Activated CD8-positive, alpha-beta memory T cell treated with anti-CD3 and anti-CD28 coated beads, Interleukin-2, amount 10 ng/mL, durations not matched to agents 7 days and 5 days (primary cell): ENCODE data around the gene SRP68. TPM values are rescaled to one million over a fixed set of nuclear protein-coding genes. Genes with fewer than 3 reads are reported as not detected.
"Not testable (repeated sequence)": the region's sequence is repeated elsewhere in the genome, so short reads cannot be mapped to it uniquely, and the experiment has no call there.

Experiments
- ATAC-seq: fragments of 150-1000 bp; cut with Tn5 transposase; one replicate; pipeline ENCODE4 v1.10.0; 2021; ENCODE audit warnings: moderate library complexity
- CTCF ChIA-PET: fragments of 350-600 bp; sonication (Branson Sonifier 250); formaldehyde crosslinking; loops from one replicate; lab custom pipeline; 2021; ENCODE audit warnings: antibody characterized with exemption; lab: Charles Lee
- DNase-seq: peaks from one replicate; pipeline ENCODE4 v3.0.0-alpha.2; 2020
- H3K27ac Mint-ChIP-seq: one replicate; pipeline ENCODE4 v1.8.0; 2021; ENCODE audit warnings: mild to moderate bottlenecking, mixed read lengths
- H3K27me3 Mint-ChIP-seq: one replicate; pipeline ENCODE4 v1.8.0; 2021; ENCODE audit warnings: mixed read lengths
- H3K36me3 Mint-ChIP-seq: one replicate; pipeline ENCODE4 v1.8.0; 2021; ENCODE audit warnings: mild to moderate bottlenecking, mixed read lengths
- H3K4me1 Mint-ChIP-seq: one replicate; pipeline ENCODE4 v1.8.0; 2021; ENCODE audit warnings: mixed read lengths
- H3K4me3 Mint-ChIP-seq: one replicate; pipeline ENCODE4 v1.8.0; 2021; ENCODE audit warnings: mild to moderate bottlenecking, moderate library complexity, mixed read lengths
- H3K9me3 Mint-ChIP-seq: one replicate; pipeline ENCODE4 v1.8.0; 2022; ENCODE audit warnings: low read depth, mixed read lengths
- total RNA-seq, 2 experiments: library from RNA; stranded (reverse); gene quantifications; one replicate each; pipeline ENCODE4 v1.2.3, GENCODE V29; 2021

SRP68 gene
- total RNA-seq, 2 experiments from 2014 or later = 92.0 to 116 TPM

DNA sequence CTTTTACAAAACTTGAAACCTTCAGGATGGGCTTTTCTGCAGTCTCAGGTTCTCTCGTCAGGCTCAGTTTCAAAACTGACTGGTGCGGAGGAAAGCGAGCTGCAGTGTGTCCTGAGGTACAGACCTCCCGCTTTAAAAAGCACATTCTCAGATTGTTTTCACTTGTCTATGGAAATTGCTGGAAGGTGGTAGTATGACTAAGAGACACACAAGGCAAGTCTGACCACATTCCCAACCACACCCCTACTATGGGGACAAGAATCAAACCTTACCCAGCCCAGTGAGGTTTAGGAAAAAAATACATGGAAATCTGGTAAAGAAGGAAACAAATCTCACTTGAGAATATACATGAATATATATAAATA, 18.2 kb downstream of the SRP68 start:
- H3K4me1 Mint-ChIP-seq = peaks cover 9% of the 10 kb centered on the region
- H3K36me3 Mint-ChIP-seq = peaks cover 44% of the 10 kb centered on the region
- no peak for ATAC-seq
- peak overlapping the region; percentile 42 for H3K27ac Mint-ChIP-seq
- CTCF ChIA-PET = interaction anchor here (1.2 to 1.9 kb wide), 2 partner anchors 10 to 40 kb away, joined by 3 to 6 read pairs; no protein-coding TSS in a partner anchor
- DNase-seq = no peak
- no peaks in the 10 kb centered on the region for H3K9me3 Mint-ChIP-seq
- no peak overlapping the region for H3K4me3 Mint-ChIP-seq
- H3K27me3 Mint-ChIP-seq = no peaks in the 10 kb centered on the region

DNA sequence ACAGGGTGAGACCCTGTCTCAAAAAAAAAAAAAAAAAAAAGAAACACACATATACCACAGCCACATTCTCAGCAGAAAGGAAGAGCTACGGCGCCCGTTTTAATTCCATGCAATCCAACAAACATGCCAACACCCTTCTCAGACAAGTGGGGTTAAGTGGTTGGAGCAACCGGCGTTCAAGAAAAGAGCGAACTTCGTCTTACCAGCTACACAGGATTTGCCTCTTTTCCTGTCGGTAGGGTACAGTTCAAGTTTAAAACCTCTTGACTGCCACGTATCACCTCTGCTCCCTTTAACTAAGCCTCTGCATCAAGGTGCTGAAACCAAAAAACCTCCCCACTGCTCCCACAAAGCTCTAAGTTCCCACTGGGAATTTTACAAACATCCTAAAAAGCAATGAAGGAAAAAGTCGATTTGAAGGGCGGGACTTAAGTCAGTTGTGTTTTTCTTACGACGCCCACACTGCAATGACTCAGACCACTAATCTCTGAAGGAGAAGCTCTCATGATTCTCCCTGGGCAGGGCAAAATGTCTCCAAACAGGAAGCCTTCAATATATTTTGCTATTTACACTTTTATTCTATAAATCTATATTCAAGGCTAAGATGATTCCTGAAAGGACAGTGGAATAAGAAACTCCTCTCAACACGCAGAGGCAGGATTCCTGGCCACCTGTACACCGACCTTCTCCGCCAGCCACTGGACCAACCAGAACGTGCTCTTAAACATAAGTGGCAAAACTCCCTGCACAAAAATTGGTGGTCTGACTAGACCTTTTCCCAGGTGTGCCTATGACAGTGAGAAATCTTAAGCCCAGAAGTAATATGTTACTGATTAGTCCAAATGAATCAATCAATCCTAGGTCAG, 18.8 kb downstream of the SRP68 start:
- Mint-ChIP-seq H3K4me3 (no peak overlapping the region), H3K27ac (peak overlapping the region; percentile 42), H3K27me3 (no peaks in the 10 kb centered on the region), H3K9me3 (no peaks in the 10 kb centered on the region), H3K36me3 (peaks cover 38% of the 10 kb centered on the region), H3K4me1 (peaks cover 9% of the 10 kb centered on the region)
- ATAC-seq = no peak
- CTCF ChIA-PET = interaction anchor here (1.2 to 1.9 kb wide), 2 partner anchors 10 to 39 kb away, joined by 3 to 6 read pairs; no protein-coding TSS in a partner anchor
- no peak for DNase-seq

DNA sequence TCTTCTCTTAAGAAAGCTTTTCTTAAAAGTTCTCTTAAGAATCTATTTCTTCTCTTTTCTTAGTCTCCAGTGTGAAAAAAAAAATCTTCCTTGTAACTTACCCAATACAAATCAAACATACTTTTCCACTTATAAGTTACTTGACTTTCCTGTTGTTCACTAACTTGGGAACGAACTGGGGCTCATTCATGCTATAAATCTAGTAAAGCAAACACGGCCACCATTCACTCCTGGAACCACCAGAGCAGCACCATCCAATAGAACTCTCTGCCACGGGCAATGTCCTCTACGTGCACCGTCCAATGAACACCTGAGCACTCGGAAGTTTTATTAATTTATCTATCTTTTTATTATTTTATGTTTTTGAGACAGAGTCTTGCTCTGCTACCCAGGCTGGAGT, 20.8 kb downstream of the SRP68 start:
- Mint-ChIP-seq H3K4me3 (no peak overlapping the region), H3K4me1 (peaks cover 9% of the 10 kb centered on the region), H3K27me3 (no peaks in the 10 kb centered on the region), H3K9me3 (no peaks in the 10 kb centered on the region), H3K27ac (no peak overlapping the region), H3K36me3 (peaks cover 35% of the 10 kb centered on the region)
- ATAC-seq (no peak), DNase-seq (no peak)
- CTCF ChIA-PET = interaction anchor here (2.0 kb wide), 1 partner anchor 37 kb away, joined by 10 read pairs; no protein-coding TSS in a partner anchor

DNA sequence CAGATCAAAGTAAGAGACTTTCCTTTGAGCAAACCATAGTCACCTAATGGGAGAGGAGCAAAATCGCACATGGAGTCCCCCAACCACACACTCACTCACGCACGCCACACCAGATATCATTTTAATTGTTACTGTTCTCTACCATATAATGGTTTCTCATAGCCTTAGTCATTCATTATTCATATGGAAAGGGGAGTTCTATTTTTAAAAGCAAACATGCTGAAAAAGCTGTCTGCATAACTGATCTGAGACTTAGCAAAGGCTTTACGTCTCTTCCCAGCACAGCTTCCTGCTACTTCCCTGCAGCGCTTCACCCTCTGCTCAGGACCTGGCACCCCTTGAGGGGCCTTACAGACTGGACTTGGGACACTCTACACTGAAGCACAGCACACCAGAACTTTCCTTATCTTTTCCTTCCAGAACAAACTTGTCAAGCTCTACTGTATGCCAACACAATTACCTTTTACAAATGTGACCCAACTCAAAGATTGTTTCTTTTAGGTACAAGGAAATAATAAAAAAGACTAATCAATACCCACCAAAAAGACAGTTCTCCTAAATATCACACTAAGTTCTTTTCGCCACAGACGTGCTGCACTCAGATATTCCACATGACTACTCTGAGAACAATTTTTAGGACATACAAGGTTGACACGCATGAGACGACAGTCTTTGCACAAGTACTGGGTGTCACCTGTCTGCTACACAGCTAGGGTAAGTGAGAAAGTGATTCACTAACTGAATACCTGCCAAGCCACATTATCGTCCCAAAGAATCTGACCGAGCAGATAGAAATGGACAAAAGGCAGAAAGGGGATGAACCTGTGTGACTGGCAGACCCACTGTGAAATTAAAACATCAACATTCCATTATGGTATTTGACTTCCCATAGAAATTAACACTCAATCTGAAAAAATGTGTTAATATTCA, 21.5 kb downstream of the SRP68 start:
- H3K36me3 Mint-ChIP-seq = peaks cover 30% of the 10 kb centered on the region

DNA sequence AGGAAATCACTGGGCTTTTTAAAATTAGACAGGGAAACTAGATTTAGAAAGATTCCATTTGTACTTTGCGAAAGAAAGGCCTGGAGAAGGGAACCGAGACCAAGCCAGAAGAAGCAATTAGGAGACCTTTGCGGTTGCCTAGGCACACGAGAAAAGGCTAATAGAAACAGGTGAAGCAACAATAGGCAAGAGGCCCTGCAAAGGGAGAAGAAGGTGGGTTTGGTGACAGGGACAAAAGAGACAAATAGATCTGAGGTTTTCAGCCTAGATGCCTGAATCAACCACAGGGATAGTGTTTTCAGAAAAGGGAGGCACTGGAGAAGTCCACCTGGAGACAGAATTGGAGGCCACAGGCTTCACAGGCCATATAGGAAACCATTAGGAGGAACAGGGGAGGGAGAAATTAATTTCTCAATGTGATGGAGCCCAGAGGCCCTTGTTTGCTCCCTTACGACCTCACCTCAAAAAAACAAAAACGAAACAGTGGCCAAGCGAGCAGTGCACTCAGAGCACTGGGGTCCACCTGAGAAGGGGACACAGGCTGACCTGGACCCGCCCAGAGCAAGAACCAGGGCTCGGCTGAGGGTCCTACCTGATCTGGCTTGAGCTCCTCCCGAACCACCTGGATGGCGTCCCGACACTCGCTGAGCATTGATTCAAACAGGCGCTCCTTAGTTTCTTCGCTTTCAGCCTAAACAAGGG, 22.3 kb downstream of the SRP68 start:
- DNase-seq = no peak
- Mint-ChIP-seq H3K27ac (no peak overlapping the region), H3K9me3 (no peaks in the 10 kb centered on the region), H3K4me1 (peaks cover 5% of the 10 kb centered on the region), H3K27me3 (no peaks in the 10 kb centered on the region), H3K4me3 (no peak overlapping the region), H3K36me3 (peaks cover 35% of the 10 kb centered on the region)
- CTCF ChIA-PET = interaction anchor here (0.7 to 2.0 kb wide), 2 partner anchors 36 to 68 kb away, joined by 3 to 10 read pairs; no protein-coding TSS in a partner anchor
- ATAC-seq = no peak

More for the DNA sequence above, 21.5 kb downstream of the SRP68 start:
- Mint-ChIP-seq H3K4me1 (peaks cover 6% of the 10 kb centered on the region), H3K4me3 (no peak overlapping the region), H3K9me3 (no peaks in the 10 kb centered on the region), H3K27me3 (no peaks in the 10 kb centered on the region), H3K27ac (no peak overlapping the region)
- no peak for DNase-seq
- CTCF ChIA-PET = interaction anchor here (2.0 kb wide), 1 partner anchor 36 kb away, joined by 10 read pairs; no protein-coding TSS in a partner anchor
- ATAC-seq = no peak

DNA sequence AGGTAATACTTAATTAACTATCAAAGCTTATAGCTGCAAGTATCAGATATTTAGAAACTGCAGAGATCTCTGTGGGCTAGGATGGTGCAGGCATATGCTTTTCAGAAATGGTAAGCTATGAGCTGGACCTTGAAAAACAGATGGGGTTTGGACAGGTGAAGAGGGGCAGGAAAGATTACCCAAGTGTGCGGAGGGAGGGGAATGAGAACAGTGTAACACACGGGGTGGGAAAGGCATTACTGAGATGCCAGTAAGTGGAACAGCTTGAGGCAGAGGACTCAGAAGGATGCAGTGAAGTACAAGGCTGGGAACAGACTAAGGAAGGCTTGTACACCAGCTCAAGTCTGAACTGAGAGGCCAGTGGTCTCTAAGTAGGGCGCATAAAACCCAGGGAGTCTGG, 23.1 kb downstream of the SRP68 start:
- no peak overlapping the region for H3K27ac Mint-ChIP-seq
- CTCF ChIA-PET = interaction anchor here (0.7 kb wide), 1 partner anchor 68 kb away, joined by 3 read pairs; no protein-coding TSS in a partner anchor
- H3K9me3 Mint-ChIP-seq = no peaks in the 10 kb centered on the region
- no peak overlapping the region for H3K4me3 Mint-ChIP-seq
- peaks cover 41% of the 10 kb centered on the region for H3K36me3 Mint-ChIP-seq
- DNase-seq = no peak
- no peaks in the 10 kb centered on the region for H3K27me3 Mint-ChIP-seq
- H3K4me1 Mint-ChIP-seq = peaks cover 5% of the 10 kb centered on the region
- ATAC-seq = no peak

DNA sequence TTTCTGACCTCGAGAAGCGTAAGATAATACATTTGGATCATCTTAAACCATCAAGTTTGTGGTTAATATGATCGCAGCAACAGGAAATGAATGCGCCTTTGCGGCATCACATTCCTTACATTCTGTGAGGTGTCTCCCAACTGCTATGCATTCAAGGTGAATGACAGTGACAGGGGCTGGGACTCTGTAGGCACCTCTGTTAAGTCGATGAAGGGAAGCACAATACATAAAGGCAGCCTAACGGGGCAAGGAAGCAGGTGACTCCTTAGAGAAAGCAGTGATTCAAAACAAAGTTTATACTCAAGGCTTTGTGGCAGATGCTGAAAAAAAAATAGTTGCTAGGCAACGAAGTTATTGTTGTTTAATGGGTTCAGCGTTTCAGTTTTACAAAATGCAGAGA, 23.6 kb downstream of the SRP68 start:
- H3K27ac Mint-ChIP-seq = no peak overlapping the region
- H3K9me3 Mint-ChIP-seq = no peaks in the 10 kb centered on the region
- ATAC-seq = no peak
- H3K4me3 Mint-ChIP-seq = no peak overlapping the region
- CTCF ChIA-PET = no interaction called here
- DNase-seq = no peak
- H3K4me1 Mint-ChIP-seq = peaks cover 3% of the 10 kb centered on the region
- H3K36me3 Mint-ChIP-seq = peaks cover 41% of the 10 kb centered on the region
- no peaks in the 10 kb centered on the region for H3K27me3 Mint-ChIP-seq

DNA sequence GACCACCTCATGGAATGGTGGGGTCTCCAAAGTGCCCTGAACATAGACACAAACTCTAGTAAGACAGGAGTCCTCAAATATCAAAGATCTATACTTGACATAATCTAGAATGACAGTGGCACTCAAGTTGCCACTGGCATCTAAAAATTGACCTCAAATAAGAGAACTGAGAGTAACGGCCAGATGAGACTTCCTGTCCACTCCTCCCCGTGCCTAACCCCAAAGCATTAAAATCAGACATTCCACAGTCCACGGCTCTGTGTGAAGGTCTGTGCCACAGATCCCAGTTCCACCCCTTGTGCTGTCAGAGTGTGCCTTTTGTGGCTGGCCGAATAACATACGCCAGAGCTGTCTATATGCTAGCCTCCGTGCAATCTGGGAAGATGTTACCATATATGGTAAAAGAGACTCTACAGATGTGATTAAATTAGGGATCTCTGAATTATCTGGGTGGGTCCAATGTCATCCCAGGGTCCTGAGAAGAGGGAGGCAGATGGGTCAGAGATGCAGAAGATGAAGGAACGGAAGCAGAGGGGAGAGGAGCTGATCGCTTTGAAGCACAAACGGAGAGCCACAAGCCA, 24.2 kb downstream of the SRP68 start:
- Mint-ChIP-seq H3K27ac (no peak overlapping the region), H3K9me3 (no peaks in the 10 kb centered on the region), H3K4me3 (no peak overlapping the region), H3K36me3 (peaks cover 43% of the 10 kb centered on the region), H3K4me1 (no peaks in the 10 kb centered on the region), H3K27me3 (no peaks in the 10 kb centered on the region)
- CTCF ChIA-PET = interaction anchor here (1.2 kb wide), 1 partner anchor 232 kb away, joined by 4 read pairs; no protein-coding TSS in a partner anchor
- DNase-seq (no peak), ATAC-seq (no peak)

DNA sequence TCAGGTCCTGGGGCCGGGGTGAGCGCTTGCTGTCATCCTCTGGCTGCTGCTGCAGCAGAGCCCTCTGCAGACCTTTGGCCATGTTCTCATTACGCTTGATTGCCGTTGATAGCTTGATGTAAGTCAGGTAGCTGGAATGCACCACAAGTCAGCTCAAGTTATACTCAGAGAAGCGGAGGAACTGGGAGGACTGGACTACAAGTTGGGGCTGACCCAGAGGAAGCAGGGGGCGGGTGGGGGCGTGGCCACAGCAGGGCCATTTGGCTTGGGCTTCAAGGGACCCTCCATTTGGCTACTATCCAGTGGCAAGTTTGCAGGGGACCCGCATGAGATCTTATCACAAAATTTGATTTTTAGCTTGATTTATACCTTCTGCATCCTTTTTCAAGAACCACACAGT, 26.3 kb downstream of the SRP68 start:
- no peaks in the 10 kb centered on the region for H3K9me3 Mint-ChIP-seq
- CTCF ChIA-PET = interaction anchor here (0.6 to 2.1 kb wide), 2 partner anchors 32 to 72 kb away, joined by 3 to 8 read pairs; no protein-coding TSS in a partner anchor

DNA sequence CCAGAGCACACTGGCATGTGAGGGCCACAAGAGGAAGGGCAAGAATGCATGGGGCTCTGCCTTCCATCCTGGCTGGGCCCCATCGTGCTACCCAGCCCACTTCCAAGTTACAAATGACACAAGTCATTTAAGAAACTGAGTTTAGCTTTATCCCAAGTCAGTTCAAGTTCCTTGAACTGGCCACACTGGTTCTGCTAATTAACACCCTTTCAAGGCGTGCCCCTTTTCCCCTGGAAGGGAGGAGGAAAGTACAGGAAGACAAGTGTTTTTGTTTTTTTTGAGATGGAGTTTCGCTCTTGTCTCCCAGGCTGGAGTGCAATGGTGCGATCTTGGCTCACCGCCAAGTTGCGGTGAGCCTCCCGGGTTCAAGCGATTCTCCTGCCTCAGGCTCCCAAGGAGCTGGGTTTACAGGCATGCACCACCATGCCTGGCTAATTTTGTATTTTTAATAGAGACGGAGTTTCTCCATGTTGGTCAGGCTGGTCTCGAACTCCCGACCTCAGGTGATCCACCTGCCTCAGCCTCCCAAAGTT, 27.8 kb downstream of the SRP68 start:
- CTCF ChIA-PET, H3K4me1 Mint-ChIP-seq, H3K4me3 Mint-ChIP-seq, ATAC-seq, H3K9me3 Mint-ChIP-seq, DNase-seq, H3K27ac Mint-ChIP-seq, H3K27me3 Mint-ChIP-seq: not testable (repeated sequence)
- peaks cover 50% of the 10 kb centered on the region for H3K36me3 Mint-ChIP-seq

More for the DNA sequence above, 26.3 kb downstream of the SRP68 start:
- Mint-ChIP-seq H3K36me3 (peaks cover 48% of the 10 kb centered on the region), H3K4me1 (no peaks in the 10 kb centered on the region), H3K4me3 (no peak overlapping the region), H3K27ac (no peak overlapping the region), H3K27me3 (no peaks in the 10 kb centered on the region)
- ATAC-seq (no peak), DNase-seq (no peak)

DNA sequence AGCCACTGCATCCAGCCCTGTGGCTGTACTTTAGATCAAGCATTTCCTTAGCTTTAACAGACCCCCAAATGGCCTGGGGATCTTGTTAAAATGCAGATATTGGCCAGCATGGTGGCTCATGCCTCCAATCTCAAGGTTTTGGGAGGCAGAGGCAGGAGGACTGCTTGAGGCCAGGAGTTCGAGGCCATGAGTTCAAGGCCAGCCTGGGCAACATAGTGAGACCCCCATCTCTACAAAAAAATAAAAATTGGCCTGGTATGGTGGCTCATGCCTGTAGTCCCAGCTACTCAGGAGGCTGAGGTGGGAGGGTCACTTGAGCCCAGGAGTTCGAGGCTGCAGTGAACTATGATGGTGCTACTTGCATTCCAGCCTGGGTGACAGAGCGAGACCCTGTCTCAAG, 29.4 kb downstream of the SRP68 start:
- H3K27ac Mint-ChIP-seq = not testable (repeated sequence)
- CTCF ChIA-PET = interaction anchor here (0.7 to 1.4 kb wide), 3 partner anchors 19 to 237 kb away, joined by 3 to 4 read pairs (median 4); no protein-coding TSS in a partner anchor

DNA sequence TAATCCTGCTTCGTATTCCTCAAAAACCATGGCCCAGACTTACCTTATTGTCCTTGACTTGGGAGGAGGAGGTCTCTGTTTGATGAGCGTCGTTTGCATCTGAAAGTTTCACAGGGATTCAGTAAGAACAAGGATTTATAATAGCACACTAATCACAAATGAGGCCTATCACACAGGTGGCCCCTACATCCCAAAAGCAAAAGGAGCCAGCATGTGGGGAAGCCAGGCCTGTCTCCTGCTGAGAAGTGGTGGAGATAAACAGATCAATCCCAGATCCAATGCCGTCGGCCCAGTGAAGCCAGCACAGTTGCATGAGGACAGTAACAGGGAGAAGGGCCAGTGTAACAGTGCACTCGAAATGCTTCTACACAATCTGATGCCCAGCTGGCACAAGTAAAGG, 31.9 kb downstream of the SRP68 start:
- H3K4me1 Mint-ChIP-seq = peaks cover 5% of the 10 kb centered on the region
- no peaks in the 10 kb centered on the region for H3K9me3 Mint-ChIP-seq
- H3K4me3 Mint-ChIP-seq = no peak overlapping the region
- no peak for ATAC-seq
- no peaks in the 10 kb centered on the region for H3K27me3 Mint-ChIP-seq
- CTCF ChIA-PET = no interaction called here
- peaks cover 46% of the 10 kb centered on the region for H3K36me3 Mint-ChIP-seq
- no peak overlapping the region for H3K27ac Mint-ChIP-seq
- DNase-seq = no peak

More for the DNA sequence above, 29.4 kb downstream of the SRP68 start:
- ATAC-seq, H3K9me3 Mint-ChIP-seq, H3K4me1 Mint-ChIP-seq, H3K27me3 Mint-ChIP-seq, DNase-seq, H3K4me3 Mint-ChIP-seq: not testable (repeated sequence)
- H3K36me3 Mint-ChIP-seq = peaks cover 54% of the 10 kb centered on the region
